HG03060 (cell line): Measurements from ENCODE around the gene RMC1.

Source experiments
- ATAC-seq: cut with Tn5 transposase; IDR thresholded peaks from one replicate; pipeline ENCODE4 v1.9.1; 2021; ENCODE audit warnings: low read depth, moderate number of reproducible peaks; ENCODE audit not compliant: unreplicated experiment

Gene RMC1

GRCh38 chr18:23529604-23530003 is 26.3 kb downstream of the RMC1 start:
- no peak for ATAC-seq

- ATAC-seq, result no peak
Measured at GRCh38 chr18:23530195-23530594, 26.9 kb downstream of the RMC1 start.

- no peak for ATAC-seq
Measured at GRCh38 chr18:23531912-23532311, 28.6 kb downstream of the RMC1 start.

GRCh38 chr18:23532848-23533247 is 29.5 kb downstream of the RMC1 start:
- ATAC-seq, result no peak

- ATAC-seq, result no peak
Measured at GRCh38 chr18:23534276-23534675, 31.0 kb downstream of the RMC1 start.

GRCh38 chr18:23536204-23536603 is 32.9 kb downstream of the RMC1 start:
- no peak for ATAC-seq

- ATAC-seq, result no peak
Measured at GRCh38 chr18:23537274-23537673, 34.0 kb downstream of the RMC1 start.

GRCh38 chr18:23538001-23538400 is 34.7 kb downstream of the RMC1 start:
- no peak for ATAC-seq

- no peak for ATAC-seq
Measured at GRCh38 chr18:23538870-23539269, 35.6 kb downstream of the RMC1 start.

- no peak for ATAC-seq
Measured at GRCh38 chr18:23539296-23539695, 36.0 kb downstream of the RMC1 start.

- ATAC-seq, result no peak
Measured at GRCh38 chr18:23539911-23540525, 36.7 kb downstream of the RMC1 start.

GRCh38 chr18:23540867-23541266 is 37.6 kb downstream of the RMC1 start:
- no peak for ATAC-seq

- no peak for ATAC-seq
Measured at GRCh38 chr18:23541349-23542093, 38.2 kb downstream of the RMC1 start.

- ATAC-seq, result no peak
Measured at GRCh38 chr18:23542461-23542860, 39.1 kb downstream of the RMC1 start.

GRCh38 chr18:23545247-23545789 is 42.0 kb downstream of the RMC1 start:
- ATAC-seq, result no peak

- no peak for ATAC-seq
Measured at GRCh38 chr18:23547306-23547705, 44.0 kb downstream of the RMC1 start.

GRCh38 chr18:23547846-23548245 is 44.5 kb downstream of the RMC1 start:
- ATAC-seq, result no peak

- no peak for ATAC-seq
Measured at GRCh38 chr18:23548275-23548674, 45.0 kb downstream of the RMC1 start.

- no peak for ATAC-seq
Measured at GRCh38 chr18:23548719-23549118, 45.4 kb downstream of the RMC1 start.

- no peak for ATAC-seq
Measured at GRCh38 chr18:23550898-23551297, 47.6 kb downstream of the RMC1 start.

- ATAC-seq, result no peak
Measured at GRCh38 chr18:23551978-23552377, 48.7 kb downstream of the RMC1 start.

- no peak for ATAC-seq
Measured at GRCh38 chr18:23552505-23552904, 49.2 kb downstream of the RMC1 start.
